ENCODE data around the gene SLCO3A1. TPM values are rescaled to one million over a fixed set of nuclear protein-coding genes. Genes with fewer than 3 reads are reported as not detected.

SLCO3A1 gene
- total RNA-seq, 1 experiment from 2014 or later, result 9.1 TPM

DNA sequence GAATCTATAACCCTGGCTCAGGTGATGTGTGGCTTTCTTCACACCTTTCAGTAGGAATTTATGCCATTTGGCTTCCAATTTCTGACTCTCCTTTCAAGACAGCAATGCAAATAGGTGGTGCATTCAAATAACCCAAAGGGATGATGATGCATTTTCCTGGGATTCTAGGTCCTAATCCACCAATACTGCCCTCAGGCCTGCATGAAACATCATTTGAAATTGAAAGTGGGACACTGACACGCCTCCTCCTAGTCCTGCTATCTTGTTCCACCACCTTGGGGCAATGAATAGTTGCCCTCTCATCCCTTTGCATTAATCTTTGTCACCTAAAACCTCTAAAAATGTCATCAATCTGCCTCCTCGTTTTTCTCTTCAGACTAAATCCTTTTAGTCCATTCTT is 341.7 kb downstream of the SLCO3A1 start (continued):
- TF ChIP-seq ZNF232 (CRISPR knock-in tag; IDR thresholded peaks at IDR 0.05) (no peak), TCF7 (CRISPR knock-in tag; IDR thresholded peaks at IDR 0.05; ENCODE audit: low read depth) (no peak)
- TF ChIP-seq, protein P1, sequence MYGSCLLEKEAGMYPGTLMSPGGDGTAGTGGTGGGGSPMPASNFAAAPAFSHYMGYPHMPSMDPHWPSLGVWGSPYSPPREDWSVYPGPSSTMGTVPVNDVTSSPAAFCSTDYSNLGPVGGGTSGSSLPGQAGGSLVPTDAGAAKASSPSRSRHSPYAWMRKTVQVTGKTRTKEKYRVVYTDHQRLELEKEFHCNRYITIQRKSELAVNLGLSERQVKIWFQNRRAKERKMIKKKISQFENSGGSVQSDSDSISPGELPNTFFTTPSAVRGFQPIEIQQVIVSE (CRISPR knock-in tag; IDR thresholded peaks at IDR 0.05; ENCODE audit: borderline replicate concordance), result no peak

DNA sequence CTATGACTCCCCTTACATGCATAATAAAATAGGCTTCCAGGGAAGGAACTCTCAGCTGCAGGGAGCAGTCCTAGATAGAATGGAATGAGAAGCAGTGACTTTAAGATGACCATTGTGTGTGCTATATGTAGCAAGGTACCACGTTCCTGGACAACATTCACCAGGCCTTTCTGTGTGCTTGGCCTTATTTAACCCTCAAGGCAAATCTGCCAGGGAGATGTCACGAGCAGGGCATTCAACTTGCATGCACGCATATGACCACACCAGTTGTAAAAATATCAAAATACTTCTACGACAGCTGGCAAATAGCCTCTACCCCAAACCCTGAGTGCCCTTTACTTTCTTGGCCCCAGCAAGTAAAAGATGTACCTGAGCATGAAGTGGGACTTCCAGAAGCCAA is 342.8 kb downstream of the SLCO3A1 start:
- no peak for DNase-seq (ENCODE audit: low spot score)
- peaks cover 30% of the 10 kb centered on the region for H3K4me1 Mint-ChIP-seq
- ChIA-PET CTCF (no interaction called here), POLR2A (no interaction called here)
- TF ChIP-seq ZNF396 (CRISPR knock-in tag; IDR thresholded peaks at IDR 0.05; ENCODE audit: borderline replicate concordance), result no peak
- TF ChIP-seq ATF1 (CRISPR knock-in tag; IDR thresholded peaks at IDR 0.05), result no peak
- TF ChIP-seq FOXK1 (CRISPR knock-in tag; IDR thresholded peaks at IDR 0.05), result no peak
- TF ChIP-seq RELA (CRISPR knock-in tag; IDR thresholded peaks at IDR 0.05; ENCODE audit: borderline replicate concordance), result no peak
- no peak for TF ChIP-seq ZNF416 (CRISPR knock-in tag; IDR thresholded peaks at IDR 0.05)
- no peak for TF ChIP-seq ZNF671 (CRISPR knock-in tag; IDR thresholded peaks at IDR 0.05)
- TF ChIP-seq, protein P2, sequence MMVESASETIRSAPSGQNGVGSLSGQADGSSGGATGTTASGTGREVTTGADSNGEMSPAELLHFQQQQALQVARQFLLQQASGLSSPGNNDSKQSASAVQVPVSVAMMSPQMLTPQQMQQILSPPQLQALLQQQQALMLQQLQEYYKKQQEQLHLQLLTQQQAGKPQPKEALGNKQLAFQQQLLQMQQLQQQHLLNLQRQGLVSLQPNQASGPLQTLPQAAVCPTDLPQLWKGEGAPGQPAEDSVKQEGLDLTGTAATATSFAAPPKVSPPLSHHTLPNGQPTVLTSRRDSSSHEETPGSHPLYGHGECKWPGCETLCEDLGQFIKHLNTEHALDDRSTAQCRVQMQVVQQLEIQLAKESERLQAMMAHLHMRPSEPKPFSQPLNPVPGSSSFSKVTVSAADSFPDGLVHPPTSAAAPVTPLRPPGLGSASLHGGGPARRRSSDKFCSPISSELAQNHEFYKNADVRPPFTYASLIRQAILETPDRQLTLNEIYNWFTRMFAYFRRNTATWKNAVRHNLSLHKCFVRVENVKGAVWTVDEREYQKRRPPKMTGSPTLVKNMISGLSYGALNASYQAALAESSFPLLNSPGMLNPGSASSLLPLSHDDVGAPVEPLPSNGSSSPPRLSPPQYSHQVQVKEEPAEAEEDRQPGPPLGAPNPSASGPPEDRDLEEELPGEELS (CRISPR knock-in tag; IDR thresholded peaks at IDR 0.05), result no peak
- TF ChIP-seq, protein P3, sequence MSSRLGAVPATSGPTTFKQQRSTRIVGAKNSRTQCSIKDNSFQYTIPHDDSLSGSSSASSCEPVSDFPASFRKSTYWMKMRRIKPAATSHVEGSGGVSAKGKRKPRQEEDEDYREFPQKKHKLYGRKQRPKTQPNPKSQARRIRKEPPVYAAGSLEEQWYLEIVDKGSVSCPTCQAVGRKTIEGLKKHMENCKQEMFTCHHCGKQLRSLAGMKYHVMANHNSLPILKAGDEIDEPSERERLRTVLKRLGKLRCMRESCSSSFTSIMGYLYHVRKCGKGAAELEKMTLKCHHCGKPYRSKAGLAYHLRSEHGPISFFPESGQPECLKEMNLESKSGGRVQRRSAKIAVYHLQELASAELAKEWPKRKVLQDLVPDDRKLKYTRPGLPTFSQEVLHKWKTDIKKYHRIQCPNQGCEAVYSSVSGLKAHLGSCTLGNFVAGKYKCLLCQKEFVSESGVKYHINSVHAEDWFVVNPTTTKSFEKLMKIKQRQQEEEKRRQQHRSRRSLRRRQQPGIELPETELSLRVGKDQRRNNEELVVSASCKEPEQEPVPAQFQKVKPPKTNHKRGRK (CRISPR knock-in tag; IDR thresholded peaks at IDR 0.05; ENCODE audit: borderline replicate concordance), result no peak
- TF ChIP-seq, protein P4, sequence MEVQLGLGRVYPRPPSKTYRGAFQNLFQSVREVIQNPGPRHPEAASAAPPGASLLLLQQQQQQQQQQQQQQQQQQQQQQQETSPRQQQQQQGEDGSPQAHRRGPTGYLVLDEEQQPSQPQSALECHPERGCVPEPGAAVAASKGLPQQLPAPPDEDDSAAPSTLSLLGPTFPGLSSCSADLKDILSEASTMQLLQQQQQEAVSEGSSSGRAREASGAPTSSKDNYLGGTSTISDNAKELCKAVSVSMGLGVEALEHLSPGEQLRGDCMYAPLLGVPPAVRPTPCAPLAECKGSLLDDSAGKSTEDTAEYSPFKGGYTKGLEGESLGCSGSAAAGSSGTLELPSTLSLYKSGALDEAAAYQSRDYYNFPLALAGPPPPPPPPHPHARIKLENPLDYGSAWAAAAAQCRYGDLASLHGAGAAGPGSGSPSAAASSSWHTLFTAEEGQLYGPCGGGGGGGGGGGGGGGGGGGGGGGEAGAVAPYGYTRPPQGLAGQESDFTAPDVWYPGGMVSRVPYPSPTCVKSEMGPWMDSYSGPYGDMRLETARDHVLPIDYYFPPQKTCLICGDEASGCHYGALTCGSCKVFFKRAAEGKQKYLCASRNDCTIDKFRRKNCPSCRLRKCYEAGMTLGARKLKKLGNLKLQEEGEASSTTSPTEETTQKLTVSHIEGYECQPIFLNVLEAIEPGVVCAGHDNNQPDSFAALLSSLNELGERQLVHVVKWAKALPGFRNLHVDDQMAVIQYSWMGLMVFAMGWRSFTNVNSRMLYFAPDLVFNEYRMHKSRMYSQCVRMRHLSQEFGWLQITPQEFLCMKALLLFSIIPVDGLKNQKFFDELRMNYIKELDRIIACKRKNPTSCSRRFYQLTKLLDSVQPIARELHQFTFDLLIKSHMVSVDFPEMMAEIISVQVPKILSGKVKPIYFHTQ (CRISPR knock-in tag; IDR thresholded peaks at IDR 0.05), result no peak
- no peak for TF ChIP-seq ZNF317 (CRISPR knock-in tag; IDR thresholded peaks at IDR 0.05; ENCODE audit: borderline replicate concordance, low read depth)
- no peak for TF ChIP-seq GABPB1 (CRISPR knock-in tag; IDR thresholded peaks at IDR 0.05)
- TF ChIP-seq, protein P5, sequence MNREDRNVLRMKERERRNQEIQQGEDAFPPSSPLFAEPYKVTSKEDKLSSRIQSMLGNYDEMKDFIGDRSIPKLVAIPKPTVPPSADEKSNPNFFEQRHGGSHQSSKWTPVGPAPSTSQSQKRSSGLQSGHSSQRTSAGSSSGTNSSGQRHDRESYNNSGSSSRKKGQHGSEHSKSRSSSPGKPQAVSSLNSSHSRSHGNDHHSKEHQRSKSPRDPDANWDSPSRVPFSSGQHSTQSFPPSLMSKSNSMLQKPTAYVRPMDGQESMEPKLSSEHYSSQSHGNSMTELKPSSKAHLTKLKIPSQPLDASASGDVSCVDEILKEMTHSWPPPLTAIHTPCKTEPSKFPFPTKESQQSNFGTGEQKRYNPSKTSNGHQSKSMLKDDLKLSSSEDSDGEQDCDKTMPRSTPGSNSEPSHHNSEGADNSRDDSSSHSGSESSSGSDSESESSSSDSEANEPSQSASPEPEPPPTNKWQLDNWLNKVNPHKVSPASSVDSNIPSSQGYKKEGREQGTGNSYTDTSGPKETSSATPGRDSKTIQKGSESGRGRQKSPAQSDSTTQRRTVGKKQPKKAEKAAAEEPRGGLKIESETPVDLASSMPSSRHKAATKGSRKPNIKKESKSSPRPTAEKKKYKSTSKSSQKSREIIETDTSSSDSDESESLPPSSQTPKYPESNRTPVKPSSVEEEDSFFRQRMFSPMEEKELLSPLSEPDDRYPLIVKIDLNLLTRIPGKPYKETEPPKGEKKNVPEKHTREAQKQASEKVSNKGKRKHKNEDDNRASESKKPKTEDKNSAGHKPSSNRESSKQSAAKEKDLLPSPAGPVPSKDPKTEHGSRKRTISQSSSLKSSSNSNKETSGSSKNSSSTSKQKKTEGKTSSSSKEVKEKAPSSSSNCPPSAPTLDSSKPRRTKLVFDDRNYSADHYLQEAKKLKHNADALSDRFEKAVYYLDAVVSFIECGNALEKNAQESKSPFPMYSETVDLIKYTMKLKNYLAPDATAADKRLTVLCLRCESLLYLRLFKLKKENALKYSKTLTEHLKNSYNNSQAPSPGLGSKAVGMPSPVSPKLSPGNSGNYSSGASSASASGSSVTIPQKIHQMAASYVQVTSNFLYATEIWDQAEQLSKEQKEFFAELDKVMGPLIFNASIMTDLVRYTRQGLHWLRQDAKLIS (CRISPR knock-in tag; IDR thresholded peaks at IDR 0.05; ENCODE audit: borderline replicate concordance), result no peak
- TF ChIP-seq, protein P6, sequence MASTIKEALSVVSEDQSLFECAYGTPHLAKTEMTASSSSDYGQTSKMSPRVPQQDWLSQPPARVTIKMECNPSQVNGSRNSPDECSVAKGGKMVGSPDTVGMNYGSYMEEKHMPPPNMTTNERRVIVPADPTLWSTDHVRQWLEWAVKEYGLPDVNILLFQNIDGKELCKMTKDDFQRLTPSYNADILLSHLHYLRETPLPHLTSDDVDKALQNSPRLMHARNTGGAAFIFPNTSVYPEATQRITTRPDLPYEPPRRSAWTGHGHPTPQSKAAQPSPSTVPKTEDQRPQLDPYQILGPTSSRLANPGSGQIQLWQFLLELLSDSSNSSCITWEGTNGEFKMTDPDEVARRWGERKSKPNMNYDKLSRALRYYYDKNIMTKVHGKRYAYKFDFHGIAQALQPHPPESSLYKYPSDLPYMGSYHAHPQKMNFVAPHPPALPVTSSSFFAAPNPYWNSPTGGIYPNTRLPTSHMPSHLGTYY (CRISPR knock-in tag; IDR thresholded peaks at IDR 0.05), result no peak
- TF ChIP-seq ZNF423 (CRISPR knock-in tag; IDR thresholded peaks at IDR 0.05), result no peak
- no peak for TF ChIP-seq ZNF219 (CRISPR knock-in tag; IDR thresholded peaks at IDR 0.05; ENCODE audit: borderline replicate concordance)
- TF ChIP-seq, protein P7, sequence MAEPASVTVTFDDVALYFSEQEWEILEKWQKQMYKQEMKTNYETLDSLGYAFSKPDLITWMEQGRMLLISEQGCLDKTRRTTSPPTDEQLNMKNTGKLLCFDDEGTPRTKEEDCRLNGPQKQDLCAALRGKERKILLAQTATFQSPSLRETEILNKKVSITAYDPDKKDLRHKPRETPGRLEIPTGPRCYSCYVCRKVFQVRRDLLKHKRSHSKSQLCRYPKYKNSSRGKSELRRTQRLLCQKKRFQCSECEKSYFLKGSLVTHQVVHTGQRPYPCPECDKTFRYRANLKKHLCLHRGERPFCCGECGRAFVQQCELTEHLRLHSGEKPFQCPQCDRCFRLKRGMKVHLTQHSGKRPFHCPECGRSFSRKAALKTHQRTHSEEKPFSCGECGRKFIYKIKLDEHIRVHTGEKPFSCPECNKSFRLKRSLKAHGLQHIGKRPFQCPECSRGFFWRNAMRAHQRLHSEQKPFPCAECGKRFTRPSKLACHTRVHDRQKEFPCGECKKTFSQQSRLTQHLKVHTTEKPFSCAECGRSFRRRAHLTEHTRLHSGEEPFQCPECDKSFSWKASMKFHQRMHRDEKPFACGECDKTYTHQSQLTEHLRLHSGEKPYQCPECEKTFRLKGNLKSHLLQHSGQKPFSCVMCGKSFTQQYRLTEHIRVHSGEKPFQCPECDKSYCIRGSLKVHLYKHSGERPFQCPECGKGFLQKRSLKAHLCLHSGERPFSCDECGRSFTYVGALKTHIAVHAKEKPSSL (CRISPR knock-in tag; conservative IDR thresholded peaks at IDR 0.05), result no peak
- TF ChIP-seq TP53 (CRISPR knock-in tag; IDR thresholded peaks at IDR 0.05), result no peak
- no peak for TF ChIP-seq FOXP1 (CRISPR knock-in tag; IDR thresholded peaks at IDR 0.05; ENCODE audit: borderline replicate concordance)
- no peak overlapping the region for H3K4me3 Mint-ChIP-seq
- ATAC-seq, result no peak
- peaks cover 4% of the 10 kb centered on the region; the same call in 1 of the 2 replicates for H3K36me3 Mint-ChIP-seq
- H3K9me3 Mint-ChIP-seq, result peaks cover 23% of the 10 kb centered on the region
- H3K27ac Mint-ChIP-seq, result no peak overlapping the region
- peaks cover 7% of the 10 kb centered on the region for H3K27me3 Mint-ChIP-seq (ENCODE audit: low read depth)
